ENCODE data around the gene MVB12B. TPM values are rescaled to one million over a fixed set of nuclear protein-coding genes. Genes with fewer than 3 reads are reported as not detected.

The MVB12B gene
- total and polyA plus RNA-seq, 2 of the 4 experiments (the other 2 are of a cell fraction) = 2.0 to 4.0 TPM

DNA sequence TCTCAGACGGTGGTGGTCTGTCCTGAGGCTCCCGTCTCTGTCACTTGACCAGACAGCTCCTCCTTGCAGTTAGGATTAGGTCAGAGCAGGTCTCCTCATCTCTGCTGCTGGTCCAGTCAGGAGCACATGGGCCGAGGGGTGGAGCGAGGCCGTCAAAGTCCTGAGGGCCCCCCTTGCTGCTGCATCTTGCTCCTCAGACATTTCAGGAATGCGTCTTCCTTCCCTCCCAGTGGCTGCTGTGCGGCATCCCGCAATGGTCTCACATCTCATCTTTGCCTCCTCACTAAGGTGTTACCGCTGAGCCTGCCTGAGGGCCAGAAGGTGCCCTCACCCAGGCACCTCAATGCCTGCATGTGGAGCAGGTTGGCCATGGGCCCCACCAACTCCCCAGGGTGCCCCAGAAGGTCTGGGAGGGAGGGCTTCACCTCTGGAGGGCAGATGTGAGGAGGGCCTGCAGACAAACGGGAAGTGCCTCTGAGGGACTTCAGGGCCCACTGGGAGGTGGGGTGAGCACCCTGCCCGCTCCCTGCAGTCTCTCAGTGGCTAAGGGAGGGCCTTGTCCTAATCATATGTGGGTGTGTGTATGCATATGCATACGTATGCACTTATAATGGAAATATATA lies 149.4 kb downstream of the MVB12B start:
- Histone ChIP-seq H3K14ac (replicated peaks; ENCODE audit: low read depth, low read length) (no peak overlapping the region), H3K18ac (ENCODE audit: low read depth, low read length) (no peak overlapping the region), H2AFZ (replicated peaks; ENCODE audit: low read length, poor library complexity) (no peak overlapping the region), H4K8ac (ENCODE audit: low read depth in 2 of 2, low read length in 2 of 2) (no peak overlapping the region), H3K23ac (ENCODE audit: low read depth, low read length) (no peak overlapping the region), H3K4me2 (ENCODE audit: low read depth, low read length) (no peak overlapping the region), H3K79me1 (ENCODE audit: low read depth in 1 of 2, low read length in 2 of 2) (no peaks in the 10 kb centered on the region), H2AK5ac (ENCODE audit: low read depth, low read length) (no peak overlapping the region), H3K36me3 (ENCODE audit: control insufficient read depth, insufficient read depth, low read length) (no peaks in the 10 kb centered on the region), H2BK5ac (ENCODE audit: low read depth, low read length, poor library complexity, severe bottlenecking) (no peak overlapping the region), H3K4me1 (ENCODE audit: control insufficient read depth, insufficient read depth, low read length) (peaks cover 9% of the 10 kb centered on the region), H3K4me3 (ENCODE audit: insufficient read depth, low read depth, low read length) (no peak overlapping the region), H2AK9ac (replicated peaks; ENCODE audit: low read depth, low read length, poor library complexity) (no peak overlapping the region), H4K20me1 (ENCODE audit: insufficient read depth, low read length) (no peaks in the 10 kb centered on the region), H4K91ac (ENCODE audit: insufficient read depth, low read depth, low read length) (no peak overlapping the region), H3K9me1 (ENCODE audit: insufficient read depth, low read length) (peaks cover 11% of the 10 kb centered on the region), H3K4ac (ENCODE audit: low read depth, low read length) (no peak overlapping the region), H3K9me3 (ENCODE audit: control insufficient read depth, insufficient read depth, low read length) (no peaks in the 10 kb centered on the region), H4K5ac (ENCODE audit: low read depth, low read length) (no peak overlapping the region), H3K27ac (ENCODE audit: insufficient read depth, low read length) (no peak overlapping the region), H2BK120ac (ENCODE audit: low read depth, low read length) (no peak overlapping the region), H2BK15ac (ENCODE audit: low read depth, low read length) (no peak overlapping the region), H3K56ac (ENCODE audit: extremely low read depth, insufficient read depth, low read length) (no peak overlapping the region), H3K9ac (ENCODE audit: low read depth, low read length) (no peak overlapping the region), H3K27me3 (ENCODE audit: control insufficient read depth, insufficient read depth, low read length) (no peaks in the 10 kb centered on the region), H2BK20ac (ENCODE audit: low read depth, low read length) (no peak overlapping the region)
- BruUV-seq (replicated peaks) = no TSS peak
- ChIA-PET CTCF (no interaction called here), POLR2A (ENCODE audit: unreplicated experiment) (no interaction called here)
- 100% methylated on average over 3 of the region's 12 CpGs; no CpG with 5 or more reads in 1 of the 2 experiments for WGBS, 2 experiments (ENCODE audit: extremely low coverage in 2 of 2, insufficient read length in 1 of 2)
- intact Hi-C loops (cut with micrococcal nuclease) = no loop called here
- TF ChIP-seq RFX5 (IDR thresholded peaks at IDR 0.05; ENCODE audit: low read depth, low read length) (no peak), BHLHE40 (IDR thresholded peaks at IDR 0.05; ENCODE audit: low read depth, low read length) (no peak), CHD1 (IDR thresholded peaks at IDR 0.05; ENCODE audit: low read depth, low read length) (no peak), POLR2A (IDR thresholded peaks at IDR 0.05; ENCODE audit: low read depth, low read length) (no peak), SMC3 (IDR thresholded peaks at IDR 0.05; ENCODE audit: low read depth, low read length) (no peak), MAZ (IDR thresholded peaks at IDR 0.05; ENCODE audit: borderline replicate concordance, low read depth, low read length) (no peak), RAD21 (IDR thresholded peaks at IDR 0.05; ENCODE audit: low read length) (no peak), MXI1 (IDR thresholded peaks at IDR 0.05; ENCODE audit: borderline replicate concordance, low read depth, low read length) (no peak), FOS (IDR thresholded peaks at IDR 0.05; ENCODE audit: low read depth, low read length) (no peak), CEBPB (IDR thresholded peaks at IDR 0.05; ENCODE audit: low read depth, low read length) (no peak), RCOR1 (IDR thresholded peaks at IDR 0.05; ENCODE audit: insufficient replicate concordance, low read length) (no peak), NFE2L2 (IDR thresholded peaks at IDR 0.05; ENCODE audit: low read depth, low read length) (no peak), USF2 (IDR thresholded peaks at IDR 0.05; ENCODE audit: low read depth, low read length) (no peak), MAFK (IDR thresholded peaks at IDR 0.05; ENCODE audit: low read depth, low read length) (no peak)
- TF ChIP-seq, protein P1, sequence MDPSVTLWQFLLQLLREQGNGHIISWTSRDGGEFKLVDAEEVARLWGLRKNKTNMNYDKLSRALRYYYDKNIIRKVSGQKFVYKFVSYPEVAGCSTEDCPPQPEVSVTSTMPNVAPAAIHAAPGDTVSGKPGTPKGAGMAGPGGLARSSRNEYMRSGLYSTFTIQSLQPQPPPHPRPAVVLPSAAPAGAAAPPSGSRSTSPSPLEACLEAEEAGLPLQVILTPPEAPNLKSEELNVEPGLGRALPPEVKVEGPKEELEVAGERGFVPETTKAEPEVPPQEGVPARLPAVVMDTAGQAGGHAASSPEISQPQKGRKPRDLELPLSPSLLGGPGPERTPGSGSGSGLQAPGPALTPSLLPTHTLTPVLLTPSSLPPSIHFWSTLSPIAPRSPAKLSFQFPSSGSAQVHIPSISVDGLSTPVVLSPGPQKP (IDR thresholded peaks at IDR 0.05; ENCODE audit: borderline replicate concordance, low read depth, low read length) = no peak
- TF ChIP-seq, protein P2, sequence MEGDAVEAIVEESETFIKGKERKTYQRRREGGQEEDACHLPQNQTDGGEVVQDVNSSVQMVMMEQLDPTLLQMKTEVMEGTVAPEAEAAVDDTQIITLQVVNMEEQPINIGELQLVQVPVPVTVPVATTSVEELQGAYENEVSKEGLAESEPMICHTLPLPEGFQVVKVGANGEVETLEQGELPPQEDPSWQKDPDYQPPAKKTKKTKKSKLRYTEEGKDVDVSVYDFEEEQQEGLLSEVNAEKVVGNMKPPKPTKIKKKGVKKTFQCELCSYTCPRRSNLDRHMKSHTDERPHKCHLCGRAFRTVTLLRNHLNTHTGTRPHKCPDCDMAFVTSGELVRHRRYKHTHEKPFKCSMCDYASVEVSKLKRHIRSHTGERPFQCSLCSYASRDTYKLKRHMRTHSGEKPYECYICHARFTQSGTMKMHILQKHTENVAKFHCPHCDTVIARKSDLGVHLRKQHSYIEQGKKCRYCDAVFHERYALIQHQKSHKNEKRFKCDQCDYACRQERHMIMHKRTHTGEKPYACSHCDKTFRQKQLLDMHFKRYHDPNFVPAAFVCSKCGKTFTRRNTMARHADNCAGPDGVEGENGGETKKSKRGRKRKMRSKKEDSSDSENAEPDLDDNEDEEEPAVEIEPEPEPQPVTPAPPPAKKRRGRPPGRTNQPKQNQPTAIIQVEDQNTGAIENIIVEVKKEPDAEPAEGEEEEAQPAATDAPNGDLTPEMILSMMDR (conservative IDR thresholded peaks at IDR 0.05; ENCODE audit: low read depth, low read length) = no peak
- dilution Hi-C loops (cut with HindIII; ENCODE audit: low sequenced_read_pairs, unreplicated experiment) = no loop called here
- ATAC-seq (ENCODE audit: low read depth) (no peak), DNase-seq (no peak)
- in situ Hi-C loops (cut with MboI; ENCODE audit: low sequenced_read_pairs) = loop anchor here (25.0 kb wide), 1 partner anchor 1064 kb away; no protein-coding TSS in a partner anchor
